Retinal pigment epithelial cell (primary cell): ENCODE results near the gene OLFML1.

Experiments used
- DNase-seq: peaks from one replicate; pipeline ENCODE4 v3.0.0-alpha.2; 2010; ENCODE audit warnings: low read depth
- H3K4me3 ChIP-seq: 2 replicates; pipeline ENCODE4 v1.5.1; 2011; ENCODE audit warnings: mild to moderate bottlenecking, low read length, control low read depth, moderate library complexity
- CTCF ChIP-seq: conservative IDR thresholded peaks from 2 replicates; pipeline ENCODE4 v1.5.1; 2011; ENCODE audit warnings: low read depth, low read length, control low read depth, inconsistent platforms

OLFML1 gene

GRCh38 chr11:7485186-7486097 is at the start of gene OLFML1:
Gene OLFML1 (plus strand): TSS chr11:7485506. CDS start chr11:7485876, 370 bp downstream.
- no peak for DNase-seq
- H3K4me3 ChIP-seq: no peak within 1 kb of the TSS
- TF ChIP-seq CTCF: no peak

DNA sequence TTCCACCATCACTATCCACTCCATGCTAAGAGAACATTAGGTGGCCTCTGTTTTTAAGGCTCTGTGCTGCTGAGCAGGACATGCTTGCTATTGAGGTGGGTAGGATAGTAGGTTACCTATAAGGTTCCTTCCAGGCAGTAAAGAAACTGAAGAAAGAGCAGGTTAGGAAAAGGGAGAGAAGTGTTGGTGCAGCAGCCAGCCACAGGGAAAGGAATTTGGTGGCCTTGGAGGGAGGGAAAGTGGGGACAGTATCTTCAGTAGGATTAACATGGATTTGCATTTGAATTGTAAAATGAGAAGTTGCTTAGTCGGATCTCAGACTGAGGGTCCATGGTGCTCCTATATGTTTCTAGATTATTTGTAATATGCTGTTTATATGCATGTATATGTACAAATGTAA is 49.2 kb upstream of the OLFML1 start:
- no peak for TF ChIP-seq CTCF
- no peak overlapping the region for H3K4me3 ChIP-seq
- no peak for DNase-seq

- no peak for DNase-seq
- TF ChIP-seq CTCF: no peak
- H3K4me3 ChIP-seq: no peak overlapping the region
Observed at GRCh38 chr11:7436657-7437056, 48.6 kb upstream of the OLFML1 start.

DNA sequence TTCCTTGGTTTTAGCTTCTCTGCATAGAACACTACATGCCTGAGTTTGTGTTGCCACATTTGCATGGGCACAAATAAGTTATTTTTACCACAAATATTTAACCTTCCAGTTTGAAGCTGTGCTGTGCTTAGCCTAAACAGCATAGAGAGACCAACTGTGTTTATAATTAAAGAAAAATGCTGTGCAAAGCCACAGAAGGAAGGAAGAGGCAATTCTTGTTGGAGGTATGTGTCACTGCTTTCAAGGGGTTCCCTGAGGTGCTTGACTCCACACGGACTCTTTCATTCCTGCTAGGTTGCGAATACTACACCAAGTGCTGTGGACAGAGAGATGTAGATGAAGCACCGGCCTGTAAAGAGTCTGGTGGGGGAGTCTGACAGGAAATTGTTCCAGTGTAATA is 47.6 kb upstream of the OLFML1 start:
- DNase-seq: no peak
- no peak overlapping the region for H3K4me3 ChIP-seq
- TF ChIP-seq CTCF: no peak

GRCh38 chr11:7439746-7440320 is 45.5 kb upstream of the OLFML1 start:
- no peak for DNase-seq
- TF ChIP-seq CTCF: no peak
- no peak overlapping the region for H3K4me3 ChIP-seq

GRCh38 chr11:7442588-7443215 is 42.6 kb upstream of the OLFML1 start:
- TF ChIP-seq CTCF: peak; percentile 96
- DNase-seq: peak; percentile 4
- H3K4me3 ChIP-seq: no peak overlapping the region
